OCI-LY3 (cell line): ENCODE results near the gene CAVIN1.
A peak's percentile ranks its signal among the peaks of the same experiment; 100 is the strongest.
"Not testable (repeated sequence)": the region's sequence is repeated elsewhere in the genome, so short reads cannot be mapped to it uniquely, and the experiment has no call there.

Source experiments
- H2AFZ ChIP-seq: fragments of 200-600, 300-600 bp; shearing (Covaris generic); 2 replicates; pipeline ENCODE4 v1.6.0; 2014; ENCODE audit warnings: antibody characterized with exemption, low read depth, low read length
- H3K27ac ChIP-seq: fragments of 200-600, 300-600 bp; sonication (generic); 2 replicates; pipeline ENCODE4 v1.5.1; 2014; ENCODE audit warnings: mild to moderate bottlenecking, low read length, moderate library complexity, mixed read lengths
- H3K27me3 ChIP-seq: fragments of 200-600, 300-600 bp; sonication (generic); 2 replicates; pipeline ENCODE4 v1.6.1; 2014; ENCODE audit warnings: low read depth, low read length, mixed read lengths
- H3K36me3 ChIP-seq: fragments of 200-600, 300-600 bp; sonication (generic); replicated peaks from 2 replicates; pipeline ENCODE3; 2014; ENCODE audit warnings: low read depth, low read length, mixed read lengths
- H3K4me1 ChIP-seq: fragments of 300-600, 200-600 bp; sonication (generic); 2 replicates; pipeline ENCODE4 v1.6.1; 2014; ENCODE audit warnings: low read length, mixed read lengths
- H3K4me2 ChIP-seq: fragments of 200-600, 300-600 bp; sonication (generic); 2 replicates; pipeline ENCODE4 v1.6.1; 2014; ENCODE audit warnings: low read length, mixed read lengths
- H3K4me3 ChIP-seq: fragments of 300-600, 200-600 bp; sonication (generic); 2 replicates; pipeline ENCODE4 v1.5.1; 2014; ENCODE audit warnings: antibody characterized with exemption, mild to moderate bottlenecking, low read length, moderate library complexity
- H3K79me2 ChIP-seq: fragments of 300-600, 200-600 bp; shearing (Covaris generic); 2 replicates; pipeline ENCODE4 v1.6.1; 2014; ENCODE audit warnings: mild to moderate bottlenecking, low read length, mixed read lengths
- H3K9ac ChIP-seq: fragments of 300-600, 200-600 bp; shearing (Covaris generic); 2 replicates; pipeline ENCODE4 v1.6.0; 2014; ENCODE audit warnings: mild to moderate bottlenecking, low read length, moderate library complexity
- H3K9me3 ChIP-seq: fragments of 200-600, 300-600 bp; shearing (Covaris generic); 2 replicates; pipeline ENCODE4 v1.6.1; 2014; ENCODE audit warnings: low read length, mixed read lengths; ENCODE audit not compliant: insufficient read depth
- H4K20me1 ChIP-seq: fragments of 200-600, 300-600 bp; sonication (generic); 2 replicates; pipeline ENCODE4 v1.6.1; 2016; ENCODE audit warnings: low read length, mixed read lengths; ENCODE audit not compliant: insufficient read depth
- EZH2phosphoT487 ChIP-seq: fragments of 200-600 bp; shearing (Covaris generic); IDR thresholded peaks from 2 replicates; pipeline ENCODE4 v1.6.1; 2018; ENCODE audit warnings: antibody characterized with exemption, mixed run types, low read depth
- TF ChIP-seq, protein P1 (sequence below): fragments of 200-600, 300-600 bp; sonication (generic); IDR thresholded peaks from 2 replicates; pipeline ENCODE4 v1.5.1; 2014; ENCODE audit warnings: antibody characterized with exemption, low read length, low read depth

CAVIN1 gene

DNA sequence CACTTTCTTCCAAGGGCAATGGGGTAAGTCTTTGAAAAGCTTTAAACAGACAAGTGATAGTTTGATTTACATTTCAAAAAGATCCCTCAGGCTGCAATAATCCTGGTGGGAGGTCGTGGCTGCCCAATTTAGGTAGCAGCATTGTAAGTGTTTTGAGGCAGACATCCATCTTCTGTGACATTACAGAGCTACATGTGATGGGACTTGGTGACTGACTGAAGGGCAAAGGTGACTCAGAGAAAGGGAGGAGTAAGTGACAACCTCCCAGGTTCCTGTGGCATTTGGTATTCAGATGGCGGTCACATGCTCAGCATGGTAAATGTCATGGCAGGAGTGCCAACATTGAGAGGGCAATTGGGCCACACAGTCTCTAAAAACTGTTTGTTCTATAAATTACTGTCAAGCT, 61.3 kb downstream of the CAVIN1 start:
- Histone ChIP-seq H3K27ac (peak overlapping the region; percentile 10; the same call in 1 of the 2 replicates), H4K20me1 (peaks cover 98% of the 10 kb centered on the region), H3K36me3 (peaks cover 51% of the 10 kb centered on the region), H3K79me2 (peaks cover 99% of the 10 kb centered on the region), H3K4me3 (no peak overlapping the region), H2AFZ (no peak overlapping the region), H3K4me1 (peaks cover 66% of the 10 kb centered on the region), H3K4me2 (no peak overlapping the region), H3K27me3 (no peaks in the 10 kb centered on the region), H3K9ac (no peak overlapping the region), H3K9me3 (no peaks in the 10 kb centered on the region)
- TF ChIP-seq, protein P1, sequence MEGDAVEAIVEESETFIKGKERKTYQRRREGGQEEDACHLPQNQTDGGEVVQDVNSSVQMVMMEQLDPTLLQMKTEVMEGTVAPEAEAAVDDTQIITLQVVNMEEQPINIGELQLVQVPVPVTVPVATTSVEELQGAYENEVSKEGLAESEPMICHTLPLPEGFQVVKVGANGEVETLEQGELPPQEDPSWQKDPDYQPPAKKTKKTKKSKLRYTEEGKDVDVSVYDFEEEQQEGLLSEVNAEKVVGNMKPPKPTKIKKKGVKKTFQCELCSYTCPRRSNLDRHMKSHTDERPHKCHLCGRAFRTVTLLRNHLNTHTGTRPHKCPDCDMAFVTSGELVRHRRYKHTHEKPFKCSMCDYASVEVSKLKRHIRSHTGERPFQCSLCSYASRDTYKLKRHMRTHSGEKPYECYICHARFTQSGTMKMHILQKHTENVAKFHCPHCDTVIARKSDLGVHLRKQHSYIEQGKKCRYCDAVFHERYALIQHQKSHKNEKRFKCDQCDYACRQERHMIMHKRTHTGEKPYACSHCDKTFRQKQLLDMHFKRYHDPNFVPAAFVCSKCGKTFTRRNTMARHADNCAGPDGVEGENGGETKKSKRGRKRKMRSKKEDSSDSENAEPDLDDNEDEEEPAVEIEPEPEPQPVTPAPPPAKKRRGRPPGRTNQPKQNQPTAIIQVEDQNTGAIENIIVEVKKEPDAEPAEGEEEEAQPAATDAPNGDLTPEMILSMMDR: no peak
- no peak for TF ChIP-seq EZH2phosphoT487

DNA sequence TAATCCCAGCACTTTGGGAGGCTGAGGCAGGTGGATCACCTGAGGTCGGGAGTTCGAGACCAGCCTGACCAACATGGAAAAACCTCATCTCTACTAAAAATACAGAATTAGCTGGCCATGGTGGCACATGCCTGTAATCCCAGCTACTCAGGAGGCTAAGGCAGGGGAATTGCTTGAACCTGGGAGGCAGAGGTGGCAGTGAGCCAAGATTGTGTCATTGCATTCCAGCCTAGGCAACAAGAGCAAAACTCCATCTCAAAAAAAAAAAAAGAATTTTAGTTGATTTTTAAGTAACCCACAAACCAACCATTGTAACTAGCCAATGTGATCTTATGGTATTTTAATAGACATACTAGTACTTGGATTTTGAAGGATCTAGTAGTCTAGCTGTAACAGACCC, 62.7 kb downstream of the CAVIN1 start:
- not testable (repeated sequence) for H2AFZ ChIP-seq, H3K9me3 ChIP-seq, H3K4me3 ChIP-seq, H3K27ac ChIP-seq, H3K27me3 ChIP-seq, H3K4me2 ChIP-seq, H3K9ac ChIP-seq
- H3K36me3 ChIP-seq: peaks cover 49% of the 10 kb centered on the region
- peaks cover 62% of the 10 kb centered on the region for H3K4me1 ChIP-seq
- peaks cover 98% of the 10 kb centered on the region for H4K20me1 ChIP-seq
- peaks cover 99% of the 10 kb centered on the region for H3K79me2 ChIP-seq

DNA sequence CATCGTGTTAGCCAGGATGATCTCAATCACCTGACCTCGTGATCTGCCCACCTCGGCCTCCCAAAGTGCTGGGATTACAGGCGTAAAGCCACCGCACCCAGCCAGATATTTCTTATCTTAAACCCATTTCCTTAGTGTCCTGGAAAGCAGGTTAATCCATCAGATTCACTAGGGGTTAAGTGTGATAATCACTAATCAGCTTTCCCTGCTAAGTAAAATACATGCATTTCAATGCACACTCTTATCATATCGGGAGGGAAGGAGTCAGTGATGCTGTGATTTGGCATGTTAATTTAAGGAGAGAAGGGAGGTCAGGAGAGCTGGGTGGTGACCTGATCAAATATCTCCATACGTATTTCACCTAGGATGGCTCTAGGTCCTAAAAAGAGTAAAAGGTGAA, 63.9 kb downstream of the CAVIN1 start:
- peaks cover 97% of the 10 kb centered on the region for H4K20me1 ChIP-seq
- H3K27ac ChIP-seq: no peak overlapping the region
- peaks cover 40% of the 10 kb centered on the region for H3K36me3 ChIP-seq
- H2AFZ ChIP-seq: no peak overlapping the region
- no peak overlapping the region for H3K9ac ChIP-seq
- no peaks in the 10 kb centered on the region for H3K9me3 ChIP-seq
- H3K79me2 ChIP-seq: peaks cover 99% of the 10 kb centered on the region
- H3K4me3 ChIP-seq: no peak overlapping the region
- H3K4me1 ChIP-seq: peaks cover 55% of the 10 kb centered on the region
- TF ChIP-seq, protein P1: no peak
- TF ChIP-seq EZH2phosphoT487: no peak
- H3K4me2 ChIP-seq: no peak overlapping the region
- H3K27me3 ChIP-seq: no peaks in the 10 kb centered on the region

DNA sequence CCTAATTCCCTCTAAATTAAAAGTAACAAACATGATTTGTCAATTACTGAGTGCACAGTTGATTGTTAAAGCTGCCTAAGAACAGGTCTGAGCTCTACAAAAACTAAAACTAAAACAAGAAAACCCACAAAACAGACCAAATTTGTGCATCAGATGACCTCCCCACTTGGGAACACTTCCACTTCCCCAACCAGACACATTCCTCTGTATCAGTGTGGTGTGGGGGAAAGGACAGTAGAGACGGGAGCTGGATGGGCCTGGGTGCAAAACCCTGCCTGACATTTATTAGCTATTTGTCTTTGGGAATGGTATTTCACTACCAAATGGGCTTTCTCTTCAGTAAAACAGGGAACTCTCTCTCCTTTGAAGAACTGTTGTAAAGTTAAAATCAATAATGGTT, 64.6 kb downstream of the CAVIN1 start:
- Histone ChIP-seq H3K79me2 (peaks cover 99% of the 10 kb centered on the region), H3K27ac (peak overlapping the region; percentile 11; the same call in 1 of the 2 replicates), H2AFZ (no peak overlapping the region), H3K27me3 (no peaks in the 10 kb centered on the region), H3K9me3 (no peaks in the 10 kb centered on the region), H3K36me3 (peaks cover 37% of the 10 kb centered on the region), H3K9ac (no peak overlapping the region), H3K4me2 (peak overlapping the region; percentile 21; the same call in 1 of the 2 replicates), H4K20me1 (peaks cover 97% of the 10 kb centered on the region), H3K4me3 (no peak overlapping the region), H3K4me1 (peaks cover 48% of the 10 kb centered on the region)
- no peak for TF ChIP-seq EZH2phosphoT487
- TF ChIP-seq, protein P1: no peak
